Liver (tissue), 3 donors: ENCODE results near the gene KIF6.

Source experiments
- ATF3 ChIP-seq: IDR thresholded peaks from 2 replicates; pipeline ENCODE4 v1.6.1; 2016; ENCODE audit warnings: antibody characterized with exemption
- EGR1 ChIP-seq, 2 donors: IDR thresholded peaks; 2 replicates each; pipeline ENCODE4 v1.6.1; 2016 to 2018; ENCODE audit warnings: antibody characterized with exemption in 2 of 2, low read depth in 2 of 2
- REST ChIP-seq: IDR thresholded peaks from 2 replicates; pipeline ENCODE4 v1.6.1; 2016; ENCODE audit warnings: antibody characterized with exemption, mild to moderate bottlenecking
- SP1 ChIP-seq: IDR thresholded peaks from 2 replicates; pipeline ENCODE4 v1.6.1; 2018; ENCODE audit warnings: antibody characterized with exemption, mild to moderate bottlenecking
- TAF1 ChIP-seq: conservative IDR thresholded peaks from 2 replicates; pipeline ENCODE4 v1.6.1; 2016; ENCODE audit warnings: antibody characterized with exemption, mild to moderate bottlenecking
- TF ChIP-seq, protein P1 (sequence below): fragments of 150-350 bp; IDR thresholded peaks from 2 replicates; pipeline ENCODE4 v1.5.1; 2017; ENCODE audit warnings: improper control_type of control experiment, low read depth, low read length; ENCODE audit not compliant: missing input control
- TF ChIP-seq, protein P2 (sequence below): IDR thresholded peaks from 2 replicates; pipeline ENCODE4 v1.6.1; 2016; ENCODE audit warnings: antibody characterized with exemption
- donor health status: healthy.
- donor health status: healthy.

DNA sequence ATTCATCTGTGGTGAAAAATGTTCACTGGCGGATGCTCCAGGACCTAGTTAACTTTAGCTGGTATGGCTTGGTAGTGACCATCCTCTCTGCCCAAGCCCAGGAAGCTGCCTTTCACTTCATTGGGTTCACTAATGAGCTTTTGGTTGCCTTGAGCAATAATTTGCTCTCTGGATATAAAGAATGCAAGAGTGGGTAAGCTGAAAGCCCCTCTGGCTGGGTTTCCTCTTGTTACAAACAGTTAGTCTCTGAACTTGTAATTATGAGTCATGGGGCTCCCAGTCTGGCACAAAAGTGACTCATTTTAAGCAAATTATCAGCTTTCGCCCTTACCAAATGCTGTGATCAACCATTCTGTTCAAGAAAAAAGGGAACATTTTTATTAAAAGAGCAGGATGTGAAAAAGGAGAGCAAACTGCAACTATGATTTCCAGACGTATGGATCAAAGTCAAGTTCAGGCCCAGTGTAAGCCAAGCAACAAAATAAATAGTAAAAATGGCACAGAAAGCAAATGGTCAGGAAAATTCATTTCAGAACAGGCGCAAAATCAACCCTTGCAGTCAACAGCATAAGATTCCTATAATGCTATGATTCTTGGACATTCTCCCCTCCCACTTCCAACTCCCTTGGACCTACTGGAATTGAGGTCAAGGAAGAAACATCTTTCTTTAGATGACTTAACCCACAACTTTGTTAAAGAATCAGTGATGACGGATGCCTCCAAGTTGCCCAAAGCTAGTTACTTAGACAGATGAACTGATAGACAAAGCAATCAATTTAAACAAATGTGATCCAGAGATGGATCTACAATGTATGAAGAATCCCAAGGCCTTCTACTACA, 272.7 kb downstream of the KIF6 start:
- no peak for TF ChIP-seq REST
- TF ChIP-seq, protein P1, sequence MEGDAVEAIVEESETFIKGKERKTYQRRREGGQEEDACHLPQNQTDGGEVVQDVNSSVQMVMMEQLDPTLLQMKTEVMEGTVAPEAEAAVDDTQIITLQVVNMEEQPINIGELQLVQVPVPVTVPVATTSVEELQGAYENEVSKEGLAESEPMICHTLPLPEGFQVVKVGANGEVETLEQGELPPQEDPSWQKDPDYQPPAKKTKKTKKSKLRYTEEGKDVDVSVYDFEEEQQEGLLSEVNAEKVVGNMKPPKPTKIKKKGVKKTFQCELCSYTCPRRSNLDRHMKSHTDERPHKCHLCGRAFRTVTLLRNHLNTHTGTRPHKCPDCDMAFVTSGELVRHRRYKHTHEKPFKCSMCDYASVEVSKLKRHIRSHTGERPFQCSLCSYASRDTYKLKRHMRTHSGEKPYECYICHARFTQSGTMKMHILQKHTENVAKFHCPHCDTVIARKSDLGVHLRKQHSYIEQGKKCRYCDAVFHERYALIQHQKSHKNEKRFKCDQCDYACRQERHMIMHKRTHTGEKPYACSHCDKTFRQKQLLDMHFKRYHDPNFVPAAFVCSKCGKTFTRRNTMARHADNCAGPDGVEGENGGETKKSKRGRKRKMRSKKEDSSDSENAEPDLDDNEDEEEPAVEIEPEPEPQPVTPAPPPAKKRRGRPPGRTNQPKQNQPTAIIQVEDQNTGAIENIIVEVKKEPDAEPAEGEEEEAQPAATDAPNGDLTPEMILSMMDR: no peak
- no peak for TF ChIP-seq EGR1 (IDR thresholded peaks at IDR 0.05; ENCODE audit: low read depth in 2 of 2)
- TF ChIP-seq TAF1: no peak
- no peak for TF ChIP-seq ATF3
- TF ChIP-seq SP1: no peak
- TF ChIP-seq, protein P2, sequence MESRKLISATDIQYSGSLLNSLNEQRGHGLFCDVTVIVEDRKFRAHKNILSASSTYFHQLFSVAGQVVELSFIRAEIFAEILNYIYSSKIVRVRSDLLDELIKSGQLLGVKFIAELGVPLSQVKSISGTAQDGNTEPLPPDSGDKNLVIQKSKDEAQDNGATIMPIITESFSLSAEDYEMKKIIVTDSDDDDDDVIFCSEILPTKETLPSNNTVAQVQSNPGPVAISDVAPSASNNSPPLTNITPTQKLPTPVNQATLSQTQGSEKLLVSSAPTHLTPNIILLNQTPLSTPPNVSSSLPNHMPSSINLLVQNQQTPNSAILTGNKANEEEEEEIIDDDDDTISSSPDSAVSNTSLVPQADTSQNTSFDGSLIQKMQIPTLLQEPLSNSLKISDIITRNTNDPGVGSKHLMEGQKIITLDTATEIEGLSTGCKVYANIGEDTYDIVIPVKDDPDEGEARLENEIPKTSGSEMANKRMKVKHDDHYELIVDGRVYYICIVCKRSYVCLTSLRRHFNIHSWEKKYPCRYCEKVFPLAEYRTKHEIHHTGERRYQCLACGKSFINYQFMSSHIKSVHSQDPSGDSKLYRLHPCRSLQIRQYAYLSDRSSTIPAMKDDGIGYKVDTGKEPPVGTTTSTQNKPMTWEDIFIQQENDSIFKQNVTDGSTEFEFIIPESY: no peak
